Stimulated activated CD8-positive, alpha-beta memory T cell treated with anti-CD3 and anti-CD28 coated beads, Interleukin-15, amount 100 ng/mL, for 48 hours (primary cell): ENCODE data around the gene PASK.

Experiments used
- DNase-seq, 2 donors: peaks; one replicate each; pipeline ENCODE4 v3.0.0-alpha.2; 2020; ENCODE audit warnings: low read depth in 2 of 2

The PASK gene

DNA sequence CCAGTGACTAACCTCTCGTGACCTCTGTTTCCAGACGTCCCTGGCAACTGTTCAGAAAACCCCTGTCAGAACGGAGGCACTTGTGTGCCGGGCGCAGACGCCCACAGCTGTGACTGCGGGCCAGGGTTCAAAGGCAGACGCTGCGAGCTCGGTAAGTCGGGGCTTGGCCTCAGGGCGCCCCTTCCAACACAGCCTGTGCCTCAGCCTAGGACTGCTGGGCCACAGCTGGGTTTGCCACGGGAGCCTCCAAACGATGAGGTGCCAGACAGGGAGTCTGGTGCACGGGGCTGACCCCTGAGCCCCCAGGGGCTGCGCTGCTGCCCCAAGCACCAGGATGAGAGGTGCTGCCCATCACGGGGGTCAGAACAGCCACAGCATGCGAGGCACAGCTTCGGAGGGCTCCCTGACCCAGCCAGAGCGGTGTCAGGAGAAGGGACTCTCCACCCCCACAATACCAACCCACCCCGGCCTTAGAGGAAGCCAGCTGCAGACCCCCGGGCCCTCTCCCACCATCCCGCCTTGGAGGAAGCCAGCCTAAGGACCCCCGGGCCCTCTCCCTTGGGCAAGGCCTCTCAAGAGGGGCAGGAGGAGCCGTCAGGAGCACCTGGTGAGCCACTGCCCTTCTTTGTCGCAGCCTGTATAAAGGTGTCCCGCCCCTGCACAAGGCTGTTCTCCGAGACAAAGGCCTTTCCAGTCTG lies 67.5 kb downstream of the PASK start:
- DNase-seq: no peak

DNA sequence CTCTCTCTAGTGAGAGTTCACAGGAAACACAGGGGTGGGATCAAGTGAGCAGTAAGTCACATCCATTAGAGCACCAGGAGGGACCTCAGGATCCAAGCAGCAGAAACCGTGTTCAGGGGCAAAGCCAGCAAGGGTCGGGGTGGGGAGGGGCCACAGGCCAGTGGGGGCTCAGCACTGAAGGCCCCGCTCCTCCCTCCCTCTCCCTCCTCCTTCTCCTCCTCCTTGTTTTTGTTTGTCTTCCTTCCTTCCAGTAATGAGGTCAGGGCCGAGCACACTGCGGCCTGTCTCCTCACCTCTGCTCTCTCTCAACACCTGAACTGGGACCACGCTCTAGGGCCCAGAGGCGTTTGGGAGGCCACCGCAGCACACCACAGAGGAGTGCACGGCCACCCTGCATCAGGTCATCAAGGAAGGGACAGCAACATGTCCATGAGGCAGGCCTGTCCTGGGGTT lies 68.1 kb downstream of the PASK start:
- DNase-seq: no peak

DNA sequence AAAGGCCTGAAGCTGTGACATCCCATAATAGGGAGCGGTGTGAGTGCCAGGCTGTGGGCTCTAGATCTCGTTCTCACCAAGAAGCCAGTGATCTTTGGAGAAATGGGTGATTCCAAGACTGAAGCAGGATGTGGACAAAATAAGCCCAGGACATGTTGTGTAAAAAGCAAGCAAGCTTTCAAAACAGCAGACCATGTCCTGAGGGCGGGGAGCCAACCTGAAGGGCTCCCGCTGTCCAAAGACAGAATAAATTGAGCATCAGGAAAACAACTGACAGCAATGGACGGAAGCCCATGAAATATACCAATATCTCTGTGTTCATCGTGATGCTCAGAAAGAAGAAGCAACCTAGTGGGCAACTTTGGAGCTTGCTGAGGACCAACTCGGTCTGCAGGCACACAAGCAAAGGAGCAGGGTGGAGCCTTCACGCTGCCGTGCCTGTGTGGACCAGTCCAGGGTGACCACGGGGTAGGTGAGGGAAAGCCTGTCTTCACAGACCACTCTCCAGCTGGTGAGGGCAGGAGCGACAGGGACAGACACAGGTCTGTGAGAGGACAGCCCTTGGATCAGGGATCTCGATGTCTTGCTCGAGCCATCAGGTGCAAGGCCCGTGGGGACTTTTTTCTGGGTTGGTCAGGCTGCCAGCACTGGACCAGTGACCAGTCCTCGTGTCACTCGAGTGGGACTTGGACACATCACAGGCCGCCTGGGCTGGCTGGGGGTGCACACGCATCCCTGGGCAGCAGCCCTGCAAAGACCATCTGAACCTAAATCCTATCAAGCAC lies 68.7 kb downstream of the PASK start:
- DNase-seq: no peak

DNA sequence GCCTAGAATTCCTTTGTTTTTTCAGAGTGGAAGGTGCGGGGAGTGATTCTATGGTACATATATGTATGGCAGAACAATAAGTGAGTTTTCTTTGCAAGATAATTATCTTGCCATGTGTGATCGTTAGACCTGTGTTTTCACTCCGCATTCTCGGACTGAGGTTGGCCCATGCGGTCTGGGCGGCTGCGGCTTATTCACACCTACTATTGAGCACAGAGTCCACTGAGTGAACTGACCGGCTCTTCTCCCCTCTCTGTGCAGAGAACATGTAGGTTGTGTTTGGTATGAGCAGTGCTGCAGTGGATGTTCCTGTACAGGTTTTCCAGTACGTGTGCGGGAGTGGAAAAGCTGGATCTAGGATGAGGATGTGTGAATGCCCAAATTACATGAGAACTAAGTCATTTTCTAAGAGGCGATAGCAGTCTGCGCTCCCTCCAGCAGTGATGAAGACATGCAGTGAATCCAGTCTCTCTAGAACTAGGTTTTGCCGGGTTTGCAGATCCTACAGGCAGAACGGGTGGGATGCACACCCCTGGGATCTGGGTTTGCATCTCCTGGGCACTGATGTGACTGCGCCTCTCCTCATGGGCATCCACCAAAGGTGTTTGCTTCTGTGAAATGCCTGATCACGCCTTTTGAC lies 74.3 kb downstream of the PASK start:
- DNase-seq: no peak

- no peak for DNase-seq
Observed at GRCh38 chr2:241074065-241074818, 75.0 kb downstream of the PASK start.

DNA sequence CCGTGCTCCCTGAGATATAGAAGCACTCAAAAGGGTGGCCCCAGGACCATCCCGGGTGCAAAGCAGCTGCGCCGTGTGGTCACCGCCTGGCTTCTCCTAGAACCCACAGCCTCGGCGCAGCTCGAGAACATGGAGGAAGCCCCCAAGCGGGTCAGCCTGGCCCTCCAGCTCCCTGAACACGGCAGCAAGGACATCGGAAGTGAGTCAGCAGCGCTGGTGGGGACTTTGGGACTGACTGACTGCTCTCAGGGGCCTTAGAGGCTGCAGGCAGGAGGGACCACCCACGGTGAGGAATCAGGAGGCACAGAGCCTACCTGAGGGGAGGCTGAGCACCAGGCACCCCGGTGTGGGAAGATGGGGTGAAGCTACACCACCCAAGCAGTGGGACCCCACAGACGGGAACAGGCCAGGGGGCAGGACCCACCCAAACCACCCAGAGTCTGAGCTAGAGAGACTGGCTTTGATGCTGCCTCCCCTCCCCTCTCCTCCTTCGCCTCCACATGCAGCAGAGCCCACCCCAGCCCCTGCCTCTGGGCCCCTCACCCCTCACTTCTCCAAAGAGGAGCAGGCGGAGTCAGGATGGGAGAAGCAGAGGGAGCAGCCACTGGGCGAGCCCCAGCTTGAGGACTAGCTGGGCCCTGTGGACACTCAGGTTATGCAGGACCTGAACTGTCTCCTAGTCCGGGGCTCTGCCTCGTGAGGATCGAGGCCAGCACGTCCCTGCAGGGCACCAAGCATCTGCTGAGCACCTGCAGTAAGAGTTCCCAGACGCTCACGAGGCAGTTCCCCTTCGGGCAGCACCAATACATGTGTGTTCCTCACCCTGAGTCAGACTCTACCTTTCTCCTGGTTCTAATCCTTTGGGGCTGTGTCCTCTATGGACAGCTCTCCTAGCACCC lies 75.9 kb downstream of the PASK start:
- no peak for DNase-seq

DNA sequence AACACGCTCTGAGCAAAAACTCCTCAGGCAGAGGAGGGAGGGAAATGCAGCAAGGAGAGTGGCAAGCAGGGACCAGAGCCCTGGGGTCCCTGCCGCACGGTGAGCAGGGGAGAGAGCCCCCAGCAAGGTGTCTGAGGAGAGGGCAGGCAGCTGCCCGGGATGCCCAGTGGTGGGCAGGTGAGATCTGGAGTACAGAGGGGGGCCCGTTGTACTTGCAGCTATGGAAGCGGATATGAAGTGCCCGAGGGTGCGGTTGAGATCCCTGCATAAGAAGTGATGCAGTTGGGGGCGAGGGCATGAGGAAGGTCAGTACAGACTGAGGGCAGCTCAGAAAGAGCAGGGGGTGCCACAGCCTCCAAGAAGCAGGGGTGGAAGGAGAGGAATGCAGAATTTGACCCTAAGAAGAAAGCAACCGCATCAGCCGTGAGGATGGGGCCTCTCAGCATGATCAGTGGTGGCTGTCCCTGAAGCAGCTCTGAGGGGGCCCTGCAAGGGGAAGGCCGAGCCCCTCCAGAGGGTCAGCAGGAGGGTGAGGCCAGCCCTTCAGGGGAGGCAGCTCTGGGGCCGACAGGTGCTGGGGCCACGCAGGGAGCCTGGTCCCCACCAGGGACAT lies 76.6 kb downstream of the PASK start:
- DNase-seq: no peak

DNA sequence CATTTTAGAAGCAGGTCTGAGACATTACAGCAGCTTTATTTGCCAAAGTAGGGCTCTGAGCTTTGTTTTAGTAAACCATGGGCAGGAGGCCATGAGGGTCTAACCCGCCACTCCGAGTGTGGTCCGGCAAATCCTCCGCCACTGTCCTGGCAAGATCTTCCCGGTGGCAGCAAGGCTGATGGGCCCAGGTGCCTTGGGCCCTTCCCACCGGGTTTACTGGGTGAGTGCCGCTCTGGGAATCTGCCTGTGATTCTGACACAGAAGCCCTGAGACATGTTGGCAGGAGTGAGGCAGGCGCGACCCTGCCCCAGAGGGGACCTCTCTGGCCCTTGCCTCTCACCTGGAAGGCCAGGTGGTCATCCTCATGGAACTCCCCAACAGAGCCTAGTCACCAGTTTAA lies 77.1 kb downstream of the PASK start:
- no peak for DNase-seq

DNA sequence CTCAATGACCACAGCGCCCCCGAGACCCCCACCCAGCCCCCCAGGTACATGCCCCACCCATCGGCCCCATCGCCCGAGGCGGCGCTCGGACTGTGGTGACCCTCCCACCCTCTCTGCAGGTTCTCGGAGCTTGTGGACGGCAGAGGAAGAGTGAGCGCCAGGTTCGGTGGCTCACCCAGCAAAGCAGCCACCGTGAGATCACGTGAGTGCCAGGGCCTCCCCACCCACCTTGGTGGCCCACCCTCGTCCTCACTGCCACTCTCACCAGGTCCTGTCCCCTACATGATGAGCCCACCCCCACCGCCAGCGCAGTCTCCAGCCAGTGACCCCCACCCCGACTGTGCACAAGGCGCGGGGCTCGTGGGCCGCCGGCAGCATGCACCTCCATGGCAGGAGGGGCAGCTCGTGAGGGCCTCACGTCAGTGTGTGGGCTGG lies 77.6 kb downstream of the PASK start:
- DNase-seq: no peak

DNA sequence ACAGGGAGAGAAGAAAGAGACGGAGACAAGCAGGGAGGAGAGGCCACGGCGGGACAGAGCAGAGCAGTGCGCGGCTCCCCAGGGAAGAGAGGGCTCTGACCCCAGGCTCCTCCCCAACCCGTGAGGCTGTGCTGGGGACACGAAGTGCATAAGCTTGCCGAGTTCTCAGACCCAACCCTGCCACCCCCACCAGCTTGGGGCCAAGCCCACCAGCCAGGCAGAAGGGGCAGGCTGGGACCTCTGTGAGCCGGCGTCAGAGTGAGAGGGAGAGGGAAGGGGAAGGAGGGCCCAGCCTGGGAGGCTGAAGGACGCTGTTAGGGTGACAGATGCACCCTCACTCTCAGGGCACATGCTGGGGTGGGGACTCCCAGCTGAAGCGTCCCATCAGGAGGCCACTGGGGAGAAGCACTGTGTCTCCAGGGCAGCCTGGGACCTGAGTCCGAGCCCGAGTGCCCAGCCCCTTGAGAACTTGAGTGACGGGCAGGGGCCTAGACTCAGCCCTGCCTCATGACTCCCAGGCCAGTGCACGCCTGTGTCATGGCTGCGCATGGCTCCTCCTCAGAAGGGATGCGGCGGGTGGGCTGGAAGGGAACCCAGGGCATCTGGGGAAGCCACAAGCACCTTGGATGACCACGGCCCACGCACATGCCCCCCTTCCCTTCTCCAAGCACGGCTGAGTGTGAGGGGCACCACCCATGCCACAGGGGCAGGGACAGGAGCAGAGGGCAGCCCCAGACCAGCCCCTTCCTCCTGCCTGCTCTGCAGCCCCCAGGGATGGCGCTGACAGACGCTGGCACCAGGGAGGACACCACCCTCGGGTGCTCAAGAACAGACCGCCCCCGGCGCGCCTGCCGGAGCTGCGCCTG lies 78.2 kb downstream of the PASK start:
- no peak for DNase-seq

DNA sequence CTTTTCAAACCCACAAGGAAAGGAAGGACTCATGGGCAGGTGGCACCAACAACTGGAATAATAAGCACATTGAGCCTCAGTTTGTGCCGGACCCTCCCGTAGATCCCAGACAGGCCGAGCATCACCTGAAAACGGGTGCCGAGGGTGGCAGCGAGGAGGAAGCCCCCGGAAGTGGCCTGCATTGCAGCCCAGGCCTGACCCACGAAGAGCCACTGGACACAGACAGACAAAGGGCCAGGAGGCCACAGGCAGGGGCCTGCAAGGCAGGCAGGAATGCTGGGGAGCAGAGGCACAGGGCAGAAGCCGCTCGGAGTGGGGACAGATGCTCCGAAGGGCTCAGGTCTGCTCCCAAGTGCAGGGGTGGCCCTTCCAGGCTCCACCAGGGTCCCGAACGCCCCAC lies 78.9 kb downstream of the PASK start:
- DNase-seq: no peak

- no peak for DNase-seq
Observed at GRCh38 chr2:241069821-241070281, 79.4 kb downstream of the PASK start.

GRCh38 chr2:241068942-241069810 lies 80.1 kb downstream of the PASK start:
- no peak for DNase-seq

DNA sequence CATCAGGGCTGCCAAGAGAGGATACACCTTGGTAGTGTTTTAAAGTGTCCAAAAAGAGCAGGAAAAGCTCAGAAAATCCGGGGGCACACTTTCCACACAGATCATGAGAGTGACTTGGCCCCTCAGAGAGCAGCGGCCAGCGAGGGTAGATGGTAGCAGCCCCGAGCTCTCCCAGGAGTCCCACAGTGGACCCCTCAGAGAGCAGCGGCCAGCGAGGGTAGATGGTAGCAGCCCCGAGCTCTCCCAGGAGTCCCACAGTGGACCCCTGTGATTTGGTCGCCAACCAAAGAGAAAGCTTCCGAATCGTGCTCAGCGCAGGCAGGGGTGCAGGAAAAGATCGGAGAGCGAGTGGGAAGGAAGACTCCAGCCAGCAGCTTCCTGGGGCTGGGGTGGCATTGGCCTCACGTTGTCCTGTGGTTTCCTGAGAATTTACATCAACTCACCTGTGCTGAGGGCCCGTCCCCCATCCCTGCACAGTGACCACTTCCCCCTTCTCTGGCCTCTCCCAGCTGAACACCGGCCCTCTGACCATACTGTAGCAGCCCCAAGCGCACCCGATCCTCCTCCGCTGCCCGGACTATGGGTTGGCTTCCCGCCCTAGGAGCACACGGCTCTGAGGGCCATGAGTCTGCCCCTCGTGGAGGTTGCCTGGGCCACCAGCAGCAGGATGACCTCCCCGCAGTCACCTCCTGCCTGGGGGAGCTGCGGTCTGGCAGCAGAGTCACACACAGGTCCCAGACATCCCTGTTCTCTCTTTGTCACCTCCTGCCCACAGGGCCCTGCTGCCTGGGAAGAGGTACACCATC lies 80.9 kb downstream of the PASK start:
- DNase-seq: no peak

DNA sequence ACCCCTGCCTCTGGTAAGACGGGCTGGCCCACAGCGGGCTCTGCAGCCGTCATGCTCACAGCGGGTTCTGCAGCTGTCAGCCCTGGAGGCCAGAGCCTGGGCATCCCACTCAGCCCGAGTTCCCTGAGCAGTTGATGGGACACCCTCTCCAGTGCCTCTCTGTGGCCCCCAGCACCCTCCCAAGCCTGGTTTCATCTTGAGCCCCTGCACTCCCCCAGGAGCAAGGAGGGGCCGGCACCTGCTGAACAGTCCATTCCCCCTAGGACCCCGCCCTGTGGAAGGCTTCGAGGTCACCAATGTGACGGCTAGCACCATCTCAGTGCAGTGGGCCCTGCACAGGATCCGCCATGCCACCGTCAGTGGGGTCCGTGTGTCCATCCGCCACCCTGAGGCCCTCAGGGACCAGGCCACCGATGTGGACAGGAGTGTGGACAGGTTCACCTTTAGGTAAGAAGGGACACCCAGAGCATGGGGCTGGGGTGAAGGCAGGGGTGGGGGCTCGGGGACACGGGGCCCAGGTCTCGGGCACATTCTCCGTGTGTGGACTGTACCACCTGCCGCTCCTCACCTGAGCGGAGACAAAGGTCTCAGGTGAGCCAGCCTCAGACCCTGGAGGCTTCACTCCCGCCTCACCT lies 81.7 kb downstream of the PASK start:
- no peak for DNase-seq

DNA sequence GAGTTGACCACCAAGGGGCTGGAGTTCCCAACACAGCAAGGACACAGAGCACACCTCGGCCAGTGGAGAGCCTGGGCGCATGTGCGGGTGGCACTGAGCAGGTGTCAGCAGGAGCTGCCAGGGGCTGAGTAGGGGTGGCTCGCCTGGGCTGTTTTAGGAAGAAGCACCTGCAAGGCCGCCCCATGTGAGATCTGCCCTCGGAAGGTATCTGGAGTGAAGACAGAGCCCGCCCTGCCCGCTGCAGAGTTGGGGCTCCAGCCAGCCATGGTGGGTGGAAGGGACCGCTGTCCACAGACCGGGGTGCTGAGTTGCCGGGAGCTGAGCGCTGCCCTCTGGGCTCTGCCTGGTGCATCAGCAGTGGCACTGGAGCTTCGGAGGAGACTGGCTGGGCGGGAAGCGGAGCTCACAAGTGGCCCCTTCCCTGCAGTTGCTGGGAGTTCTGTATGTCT lies 82.4 kb downstream of the PASK start:
- no peak for DNase-seq
